HFFc6 (cell line): ENCODE data around the gene VWF. TPM values are rescaled to one million over a fixed set of nuclear protein-coding genes. Genes with fewer than 3 reads are reported as not detected.
A peak's percentile ranks its signal among the peaks of the same experiment; 100 is the strongest.
"Not testable (repeated sequence)": the region's sequence is repeated elsewhere in the genome, so short reads cannot be mapped to it uniquely, and the experiment has no call there.

Experiments
- DNase-seq: peaks from one replicate; pipeline ENCODE4 v3.0.0-alpha.2; 2018
- H3K27ac Mint-ChIP-seq: 2 replicates; pipeline ENCODE4 v1.8.0; 2020; ENCODE audit warnings: mild to moderate bottlenecking, mixed read lengths
- H3K27me3 Mint-ChIP-seq: 2 replicates; pipeline ENCODE4 v1.8.0; 2021; ENCODE audit warnings: mild to moderate bottlenecking, moderate library complexity, mixed read lengths; ENCODE audit not compliant: insufficient read depth
- H3K36me3 Mint-ChIP-seq: 2 replicates; pipeline ENCODE4 v1.8.0; 2021; ENCODE audit warnings: low read depth, mixed read lengths
- H3K4me1 Mint-ChIP-seq: 2 replicates; pipeline ENCODE4 v1.8.0; 2020; ENCODE audit warnings: low read depth, mixed read lengths
- H3K4me3 Mint-ChIP-seq: 2 replicates; pipeline ENCODE4 v1.8.0; 2020; ENCODE audit warnings: mild to moderate bottlenecking, moderate library complexity, mixed read lengths
- H3K9me3 Mint-ChIP-seq: 2 replicates; pipeline ENCODE4 v1.8.0; 2020; ENCODE audit warnings: mild to moderate bottlenecking, mixed read lengths
- total RNA-seq, 6 experiments: library from RNA; stranded (reverse); fragmentation: NEBNext Ultra II Directional; extraction: Animal tissue kit (Norgen Biotek cat#: 25700); gene quantifications; 2 replicates in 1 of 6; 3 replicates in 5 of 6; pipeline ENCODE4 v1.2.3, GENCODE V29; 2021
- TF ChIP-seq, protein P1 (sequence below): fragments of 200-600 bp; sonication (generic); IDR thresholded peaks from 2 replicates; pipeline ENCODE4 v1.5.0; 2021; ENCODE audit warnings: antibody characterized with exemption, mild to moderate bottlenecking

Gene VWF
- total RNA-seq, 6 experiments from 2014 or later, result 0.02 to 0.25 (median 0.10) TPM

DNA sequence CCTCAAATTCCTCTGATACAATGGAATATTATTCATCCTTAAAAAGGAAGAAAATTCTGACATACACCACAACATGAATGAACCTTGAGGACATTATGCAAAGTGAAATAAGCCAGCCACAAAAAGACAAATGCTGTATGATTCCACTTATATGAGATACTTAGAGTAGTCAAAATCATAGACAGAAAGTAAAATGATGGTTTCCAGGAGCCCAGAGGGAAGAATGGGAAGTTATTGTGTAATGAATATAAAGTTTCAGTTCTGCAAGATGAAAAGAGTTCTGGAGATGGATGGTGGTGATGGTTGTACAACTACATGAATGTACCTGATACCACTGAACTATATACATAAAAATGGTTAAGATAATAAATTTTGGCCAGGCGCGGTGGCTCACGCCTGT, 18.3 kb downstream of the VWF start:
- Mint-ChIP-seq H3K9me3 (no peaks in the 10 kb centered on the region), H3K27ac (no peak overlapping the region), H3K36me3 (no peaks in the 10 kb centered on the region), H3K4me1 (peaks cover 9% of the 10 kb centered on the region), H3K4me3 (no peak overlapping the region), H3K27me3 (peaks cover 2% of the 10 kb centered on the region)
- TF ChIP-seq, protein P1, sequence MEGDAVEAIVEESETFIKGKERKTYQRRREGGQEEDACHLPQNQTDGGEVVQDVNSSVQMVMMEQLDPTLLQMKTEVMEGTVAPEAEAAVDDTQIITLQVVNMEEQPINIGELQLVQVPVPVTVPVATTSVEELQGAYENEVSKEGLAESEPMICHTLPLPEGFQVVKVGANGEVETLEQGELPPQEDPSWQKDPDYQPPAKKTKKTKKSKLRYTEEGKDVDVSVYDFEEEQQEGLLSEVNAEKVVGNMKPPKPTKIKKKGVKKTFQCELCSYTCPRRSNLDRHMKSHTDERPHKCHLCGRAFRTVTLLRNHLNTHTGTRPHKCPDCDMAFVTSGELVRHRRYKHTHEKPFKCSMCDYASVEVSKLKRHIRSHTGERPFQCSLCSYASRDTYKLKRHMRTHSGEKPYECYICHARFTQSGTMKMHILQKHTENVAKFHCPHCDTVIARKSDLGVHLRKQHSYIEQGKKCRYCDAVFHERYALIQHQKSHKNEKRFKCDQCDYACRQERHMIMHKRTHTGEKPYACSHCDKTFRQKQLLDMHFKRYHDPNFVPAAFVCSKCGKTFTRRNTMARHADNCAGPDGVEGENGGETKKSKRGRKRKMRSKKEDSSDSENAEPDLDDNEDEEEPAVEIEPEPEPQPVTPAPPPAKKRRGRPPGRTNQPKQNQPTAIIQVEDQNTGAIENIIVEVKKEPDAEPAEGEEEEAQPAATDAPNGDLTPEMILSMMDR, result no peak
- no peak for DNase-seq

DNA sequence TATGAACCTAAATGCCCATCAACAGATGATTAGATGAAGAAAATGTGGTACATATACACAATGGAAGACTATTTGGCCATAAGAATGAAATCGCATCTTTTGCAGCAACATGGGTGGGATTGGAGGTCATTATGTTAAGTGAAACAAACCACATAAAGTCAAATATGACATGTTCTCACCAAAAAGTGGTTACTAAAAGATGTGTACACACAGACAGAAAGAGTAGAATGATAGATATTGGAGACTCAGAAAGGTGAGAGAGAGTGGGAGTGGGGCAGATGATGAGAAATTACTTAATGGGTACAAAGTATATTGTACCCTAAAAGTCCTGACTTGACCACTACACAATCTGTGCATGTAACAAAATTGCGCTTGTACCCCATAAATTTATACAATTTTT, 19.6 kb downstream of the VWF start:
- Mint-ChIP-seq H3K27me3 (peaks cover 2% of the 10 kb centered on the region), H3K9me3 (no peaks in the 10 kb centered on the region), H3K27ac (no peak overlapping the region), H3K4me3 (no peak overlapping the region), H3K36me3 (no peaks in the 10 kb centered on the region), H3K4me1 (peaks cover 9% of the 10 kb centered on the region)
- no peak for DNase-seq
- TF ChIP-seq, protein P1, result no peak

DNA sequence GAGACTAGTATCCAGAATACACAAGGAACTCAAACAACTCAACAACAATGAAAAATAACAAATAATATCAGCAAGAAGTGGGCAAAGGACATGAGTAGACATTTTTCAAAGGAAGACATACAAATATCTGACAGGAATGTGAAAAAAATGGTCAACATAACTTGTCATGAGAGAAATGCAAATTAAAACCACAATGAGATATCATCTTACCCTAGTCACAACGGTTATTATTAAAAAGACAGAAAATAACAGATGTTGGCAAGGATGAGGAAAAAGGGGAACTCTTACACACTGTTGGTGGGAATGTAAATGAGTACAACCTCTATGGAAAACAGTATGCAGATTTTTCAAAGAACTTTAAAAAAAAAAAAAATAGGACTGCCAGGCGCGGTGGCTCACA, 20.4 kb downstream of the VWF start:
- H3K36me3 Mint-ChIP-seq, result no peaks in the 10 kb centered on the region
- DNase-seq, result no peak
- no peak overlapping the region; the same call in 1 of the 2 replicates for H3K27ac Mint-ChIP-seq
- TF ChIP-seq, protein P1, result no peak
- peaks cover 9% of the 10 kb centered on the region for H3K4me1 Mint-ChIP-seq
- H3K27me3 Mint-ChIP-seq, result peaks cover 2% of the 10 kb centered on the region
- H3K9me3 Mint-ChIP-seq, result no peaks in the 10 kb centered on the region
- H3K4me3 Mint-ChIP-seq, result no peak overlapping the region

DNA sequence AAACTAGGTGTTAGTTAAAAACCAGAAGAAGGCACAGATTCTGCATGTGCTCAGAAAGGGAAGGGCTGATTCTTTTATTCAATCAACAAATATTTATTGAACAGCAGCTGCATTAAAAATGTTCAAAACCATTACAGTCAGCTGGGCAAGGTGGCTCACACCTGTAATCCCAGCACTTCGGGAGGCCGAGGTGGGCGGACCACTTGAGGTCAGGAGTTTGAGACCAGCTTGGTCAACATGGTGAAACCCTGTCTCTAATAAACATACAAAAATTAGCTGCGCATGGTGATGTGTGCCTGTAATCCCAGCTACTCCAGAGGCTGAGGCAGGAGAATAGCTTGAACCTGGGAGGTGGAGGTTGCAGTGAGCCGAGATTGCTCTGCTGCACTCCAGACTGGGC, 22.4 kb downstream of the VWF start:
- not testable (repeated sequence) for H3K36me3 Mint-ChIP-seq, H3K4me3 Mint-ChIP-seq, H3K9me3 Mint-ChIP-seq

DNA sequence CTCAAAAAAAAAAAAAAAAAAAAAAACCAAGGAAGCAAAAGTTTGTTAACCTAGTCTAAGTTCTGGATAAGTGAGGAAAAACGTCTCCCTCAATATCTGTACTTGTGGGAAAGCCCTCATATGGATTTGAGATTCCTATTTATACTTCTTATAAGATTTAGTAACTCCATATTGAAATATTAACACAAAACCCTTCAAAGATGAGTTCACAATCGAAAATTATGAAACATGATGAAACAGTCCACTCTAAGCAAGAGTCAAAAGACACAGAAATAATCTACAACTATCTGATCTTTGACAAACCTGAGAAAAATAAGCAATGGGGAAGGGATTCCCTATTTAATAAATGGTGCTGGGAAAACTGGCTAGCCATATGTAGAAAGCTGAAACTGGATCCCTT, 25.2 kb downstream of the VWF start:
- no peaks in the 10 kb centered on the region; the same call in none of the 2 replicates for H3K27me3 Mint-ChIP-seq
- no peak overlapping the region for H3K4me3 Mint-ChIP-seq
- H3K4me1 Mint-ChIP-seq, result peaks cover 30% of the 10 kb centered on the region
- no peak overlapping the region for H3K27ac Mint-ChIP-seq
- DNase-seq, result no peak
- TF ChIP-seq, protein P1, result no peak
- H3K36me3 Mint-ChIP-seq, result no peaks in the 10 kb centered on the region
- H3K9me3 Mint-ChIP-seq, result no peaks in the 10 kb centered on the region

More for the DNA sequence above, 22.4 kb downstream of the VWF start:
- not testable (repeated sequence) for H3K27ac Mint-ChIP-seq, DNase-seq, H3K27me3 Mint-ChIP-seq
- H3K4me1 Mint-ChIP-seq, result peaks cover 20% of the 10 kb centered on the region

DNA sequence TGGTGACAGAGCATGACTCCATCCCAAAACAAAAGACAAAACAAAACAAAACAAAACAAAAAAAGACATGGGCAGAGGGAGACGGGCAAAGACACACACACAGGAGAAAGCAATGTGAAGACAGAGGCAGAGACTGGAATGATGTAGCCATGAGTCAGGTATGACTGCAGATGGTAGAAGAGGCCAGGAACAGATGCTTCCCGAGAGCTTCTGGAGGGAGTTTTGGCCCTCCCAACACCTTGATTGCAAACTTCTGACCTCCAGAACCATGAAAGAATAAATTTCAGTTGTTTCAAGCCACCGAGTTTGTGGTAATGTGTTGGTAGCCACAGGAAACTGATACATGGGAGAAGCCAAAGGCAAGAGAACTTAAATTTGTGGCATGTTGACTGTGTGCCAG, 27.1 kb downstream of the VWF start:
- no peaks in the 10 kb centered on the region for H3K36me3 Mint-ChIP-seq
- no peak overlapping the region for H3K4me3 Mint-ChIP-seq
- peaks cover 2% of the 10 kb centered on the region for H3K27me3 Mint-ChIP-seq
- DNase-seq, result peak; percentile 68
- H3K27ac Mint-ChIP-seq, result no peak overlapping the region; the same call in 1 of the 2 replicates
- H3K4me1 Mint-ChIP-seq, result peaks cover 40% of the 10 kb centered on the region
- TF ChIP-seq, protein P1, result no peak
- H3K9me3 Mint-ChIP-seq, result no peaks in the 10 kb centered on the region
